Measurements from ENCODE around the gene TBX19.
A peak's percentile ranks its signal among the peaks of the same experiment; 100 is the strongest.

TBX19 gene

DNA sequence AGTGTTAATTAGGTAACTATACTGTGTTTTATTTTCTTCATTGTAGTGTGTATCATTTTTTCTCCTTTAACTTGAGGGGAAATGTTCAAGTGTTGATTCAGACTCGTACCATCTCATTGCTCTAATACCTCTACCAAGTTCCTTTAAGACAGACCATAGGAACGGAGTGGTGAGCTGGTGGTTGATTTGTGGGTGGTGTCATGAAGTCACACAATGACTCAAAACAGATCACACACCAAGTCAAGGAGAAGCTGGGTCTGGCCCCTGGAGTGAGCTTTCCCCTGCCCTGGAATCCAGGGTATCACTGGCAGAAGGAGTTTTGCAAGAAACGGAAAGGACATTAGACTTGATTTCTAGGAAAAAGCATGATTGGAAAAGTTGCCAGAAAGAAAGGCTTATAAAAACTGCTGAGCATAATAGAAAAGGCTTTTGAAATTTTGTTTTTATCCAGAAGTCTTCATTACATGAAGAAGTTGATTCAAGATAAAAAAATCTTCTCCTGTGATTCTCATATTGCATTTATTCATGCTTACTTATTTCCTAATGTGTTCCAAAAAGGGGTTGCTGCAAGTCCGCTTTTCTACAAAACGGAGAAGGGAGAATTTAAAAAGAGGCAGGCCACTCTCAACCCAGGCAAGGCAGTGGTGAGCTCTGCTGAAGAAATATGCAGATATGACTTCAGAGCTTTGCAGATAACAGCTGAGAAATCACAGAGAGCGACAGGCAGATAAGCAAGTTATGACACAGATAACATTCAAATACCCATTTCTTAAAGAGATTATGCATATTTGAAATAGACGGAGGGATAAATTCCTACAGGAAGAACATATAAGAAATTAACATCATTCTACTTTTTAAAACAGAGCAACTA is 79.7 kb downstream of the TBX19 start:
- DNase-seq (ENCODE audit: low read depth in 2 of 2) = peak in 1 of 2 donors; percentile 14

DNA sequence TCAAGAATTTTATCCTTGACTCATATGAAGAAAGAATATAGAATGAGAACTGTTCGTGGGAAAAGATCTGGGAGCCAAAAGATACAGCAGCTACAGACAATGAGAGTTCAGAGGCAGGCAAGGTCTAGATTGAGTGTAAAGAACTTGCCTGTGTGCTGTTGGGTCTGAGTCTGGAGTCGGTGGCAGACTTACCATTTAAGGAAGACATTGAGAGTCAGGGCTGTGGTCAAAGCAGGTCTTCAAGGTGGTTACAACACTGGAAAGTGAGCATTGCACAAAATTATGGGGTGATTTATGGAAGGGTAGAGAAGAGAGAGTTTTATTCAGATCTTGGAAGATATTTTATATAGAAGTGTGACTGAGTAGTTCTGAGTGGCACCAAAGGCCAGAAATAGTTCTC is 80.6 kb downstream of the TBX19 start:
- no peak for DNase-seq (ENCODE audit: low read depth in 2 of 2)

DNA sequence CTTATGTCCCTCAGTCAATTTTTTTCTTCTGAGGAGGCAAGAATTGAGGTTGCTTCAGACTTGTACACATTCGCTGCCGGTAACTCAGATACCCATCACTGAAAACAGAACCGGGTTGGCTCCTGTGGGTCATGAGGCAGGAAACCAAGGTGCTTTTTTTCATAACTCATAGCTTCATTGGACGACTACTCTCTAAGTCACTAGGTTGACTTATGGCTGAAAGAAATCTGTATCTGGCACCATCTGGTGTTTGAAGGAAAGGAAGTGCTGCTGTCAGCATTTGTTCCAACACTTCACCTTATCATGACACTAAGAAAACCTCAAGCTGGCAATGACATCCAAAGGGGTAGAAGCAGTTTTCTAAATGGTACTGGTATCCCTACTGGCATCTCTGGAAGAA is 82.3 kb downstream of the TBX19 start:
- DNase-seq (ENCODE audit: low read depth in 2 of 2) = peak in 1 of 2 donors; percentile 19
